M059J (cell line): ENCODE results near the gene GTF3C5. TPM values are rescaled to one million over a fixed set of nuclear protein-coding genes. Genes with fewer than 3 reads are reported as not detected.

ENCODE experiments used
- DNase-seq: peaks from one replicate; pipeline ENCODE4 v3.0.0-alpha.2; 2012; ENCODE audit warnings: low read depth
- total RNA-seq: library from RNA; depleted of rRNA; stranded (reverse); fragments of >200 nt; shearing (Covaris generic); gene quantifications from 2 replicates; pipeline ENCODE4 v1.2.3, GENCODE V29; 2014; rRNA removed

Gene GTF3C5
- 53.7 and 81.1 TPM in 2 replicates for total RNA-seq

- peak; percentile 99 for DNase-seq
These were observed at the start of gene GTF3C5 for GRCh38 chr9:133030317-133031129. Gene GTF3C5 (plus strand): TSS chr9:133030997. CDS start chr9:133031012, 15 bp downstream.

GRCh38 chr9:132982458-132982857 is 48.3 kb upstream of the GTF3C5 start:
- DNase-seq: no peak

- no peak for DNase-seq
These were observed 47.2 kb upstream of the GTF3C5 start for GRCh38 chr9:132983491-132984201.

GRCh38 chr9:132984202-132985070 is 46.4 kb upstream of the GTF3C5 start:
- no peak for DNase-seq

GRCh38 chr9:132985071-132985350 is 45.8 kb upstream of the GTF3C5 start:
- DNase-seq: no peak

- no peak for DNase-seq
These were observed 45.3 kb upstream of the GTF3C5 start for GRCh38 chr9:132985489-132985888.

GRCh38 chr9:132986114-132986513 is 44.7 kb upstream of the GTF3C5 start:
- no peak for DNase-seq

- peak; percentile 21 for DNase-seq
These were observed 43.9 kb upstream of the GTF3C5 start for GRCh38 chr9:132986640-132987620.

GRCh38 chr9:132988244-132989013 is 42.4 kb upstream of the GTF3C5 start:
- no peak for DNase-seq

- DNase-seq: no peak
These were observed 41.8 kb upstream of the GTF3C5 start for GRCh38 chr9:132989014-132989310.

GRCh38 chr9:132989414-132989996 is 41.3 kb upstream of the GTF3C5 start:
- DNase-seq: no peak

GRCh38 chr9:132989998-132990557 is 40.7 kb upstream of the GTF3C5 start:
- DNase-seq: peak; percentile 26

GRCh38 chr9:132990781-132991180 is 40.0 kb upstream of the GTF3C5 start:
- DNase-seq: no peak

- no peak for DNase-seq
These were observed 39.2 kb upstream of the GTF3C5 start for GRCh38 chr9:132991351-132992300.

- DNase-seq: no peak
These were observed 37.3 kb upstream of the GTF3C5 start for GRCh38 chr9:132993511-132993939.

- DNase-seq: peak; percentile 49
These were observed 36.2 kb upstream of the GTF3C5 start for GRCh38 chr9:132994410-132995120.

- no peak for DNase-seq
These were observed 35.7 kb upstream of the GTF3C5 start for GRCh38 chr9:132995121-132995420.

- no peak for DNase-seq
These were observed 34.9 kb upstream of the GTF3C5 start for GRCh38 chr9:132995879-132996278.
